ENCODE data around the gene CLCN4.

The CLCN4 gene

GRCh38 chrX:10167573-10167972 lies 10.8 kb downstream of the CLCN4 start:
- DNase-seq (ENCODE audit: low read depth in 2 of 2): no peak

GRCh38 chrX:10168226-10168625 lies 11.5 kb downstream of the CLCN4 start:
- no peak for DNase-seq (ENCODE audit: low read depth in 2 of 2)

GRCh38 chrX:10169175-10169574 lies 12.4 kb downstream of the CLCN4 start:
- DNase-seq (ENCODE audit: low read depth in 2 of 2): no peak

- DNase-seq (ENCODE audit: low read depth in 2 of 2): no peak
These were observed 14.5 kb downstream of the CLCN4 start for GRCh38 chrX:10171249-10171648.

- no peak for DNase-seq (ENCODE audit: low read depth in 2 of 2)
These were observed 16.1 kb downstream of the CLCN4 start for GRCh38 chrX:10172877-10173276.

GRCh38 chrX:10173331-10173900 lies 16.6 kb downstream of the CLCN4 start:
- no peak for DNase-seq (ENCODE audit: low read depth in 2 of 2)

GRCh38 chrX:10174051-10174450 lies 17.3 kb downstream of the CLCN4 start:
- no peak for DNase-seq (ENCODE audit: low read depth in 2 of 2)

- no peak for DNase-seq (ENCODE audit: low read depth in 2 of 2)
These were observed 18.0 kb downstream of the CLCN4 start for GRCh38 chrX:10174810-10175209.

GRCh38 chrX:10175319-10175871 lies 18.6 kb downstream of the CLCN4 start:
- no peak for DNase-seq (ENCODE audit: low read depth in 2 of 2)

- DNase-seq (ENCODE audit: low read depth in 2 of 2): no peak
These were observed 19.6 kb downstream of the CLCN4 start for GRCh38 chrX:10176121-10177003.

- DNase-seq (ENCODE audit: low read depth in 2 of 2): no peak
These were observed 20.2 kb downstream of the CLCN4 start for GRCh38 chrX:10177004-10177396.

- DNase-seq (ENCODE audit: low read depth in 2 of 2): no peak
These were observed 20.8 kb downstream of the CLCN4 start for GRCh38 chrX:10177601-10178000.

- no peak for DNase-seq (ENCODE audit: low read depth in 2 of 2)
These were observed 22.2 kb downstream of the CLCN4 start for GRCh38 chrX:10178866-10179463.

- DNase-seq (ENCODE audit: low read depth in 2 of 2): no peak
These were observed 27.0 kb downstream of the CLCN4 start for GRCh38 chrX:10183760-10184159.

- no peak for DNase-seq (ENCODE audit: low read depth in 2 of 2)
These were observed 27.6 kb downstream of the CLCN4 start for GRCh38 chrX:10184411-10184810.

GRCh38 chrX:10186355-10186754 lies 29.6 kb downstream of the CLCN4 start:
- no peak for DNase-seq (ENCODE audit: low read depth in 2 of 2)

- no peak for DNase-seq (ENCODE audit: low read depth in 2 of 2)
These were observed 30.6 kb downstream of the CLCN4 start for GRCh38 chrX:10187421-10187820.

- peak; percentile 37 to 56 for DNase-seq (ENCODE audit: low read depth in 2 of 2)
These were observed 32.8 kb downstream of the CLCN4 start for GRCh38 chrX:10189317-10190268.

GRCh38 chrX:10190367-10190766 lies 33.6 kb downstream of the CLCN4 start:
- DNase-seq (ENCODE audit: low read depth in 2 of 2): no peak

GRCh38 chrX:10193587-10193986 lies 36.8 kb downstream of the CLCN4 start:
- no peak for DNase-seq (ENCODE audit: low read depth in 2 of 2)

- DNase-seq (ENCODE audit: low read depth in 2 of 2): no peak
These were observed 38.6 kb downstream of the CLCN4 start for GRCh38 chrX:10195425-10195824.

GRCh38 chrX:10195947-10196346 lies 39.2 kb downstream of the CLCN4 start:
- no peak for DNase-seq (ENCODE audit: low read depth in 2 of 2)

Measured in stimulated activated CD4-positive, alpha-beta T cell treated with anti-CD3 and anti-CD28 coated beads, Interleukin-4, amount 100 ng/mL, for 48 hours (primary cell).